ENCODE data around the gene MYOZ2.

The MYOZ2 gene

DNA sequence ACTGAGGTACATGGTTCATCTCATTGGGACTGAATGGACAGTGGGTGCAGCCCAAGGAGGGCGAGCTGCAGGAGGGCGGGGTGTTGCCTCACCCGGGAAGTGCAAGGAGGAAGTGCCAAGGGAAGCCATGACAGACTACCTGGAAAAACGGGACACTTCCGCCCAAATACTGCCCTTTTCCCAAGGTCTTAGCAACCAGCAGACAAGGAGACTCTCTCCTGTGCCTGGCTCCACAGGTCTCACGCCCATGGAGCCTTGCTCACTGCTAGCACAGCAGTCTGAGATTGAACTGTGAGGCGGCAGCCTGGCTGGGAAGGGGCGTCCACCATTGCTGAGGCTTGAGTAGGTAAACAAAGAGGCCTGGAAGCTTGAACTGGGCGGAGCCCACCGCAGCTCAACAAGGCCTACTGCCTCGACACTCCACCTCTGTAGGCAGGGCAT is 62.2 kb downstream of the MYOZ2 start:
- no peak overlapping the region for H3K4me2 ChIP-seq (ENCODE audit: low read length)
- no peaks in the 10 kb centered on the region for H3K27me3 ChIP-seq (ENCODE audit: low read depth, low read length)
- H3K4me1 ChIP-seq (ENCODE audit: low read length) = no peaks in the 10 kb centered on the region
- H2AFZ ChIP-seq (ENCODE audit: low read depth, low read length) = no peak overlapping the region
- H3K4me3 ChIP-seq (ENCODE audit: low read length) = no peak overlapping the region
- no peaks in the 10 kb centered on the region for H3K79me2 ChIP-seq (ENCODE audit: low read length)
- TF ChIP-seq, protein P1, sequence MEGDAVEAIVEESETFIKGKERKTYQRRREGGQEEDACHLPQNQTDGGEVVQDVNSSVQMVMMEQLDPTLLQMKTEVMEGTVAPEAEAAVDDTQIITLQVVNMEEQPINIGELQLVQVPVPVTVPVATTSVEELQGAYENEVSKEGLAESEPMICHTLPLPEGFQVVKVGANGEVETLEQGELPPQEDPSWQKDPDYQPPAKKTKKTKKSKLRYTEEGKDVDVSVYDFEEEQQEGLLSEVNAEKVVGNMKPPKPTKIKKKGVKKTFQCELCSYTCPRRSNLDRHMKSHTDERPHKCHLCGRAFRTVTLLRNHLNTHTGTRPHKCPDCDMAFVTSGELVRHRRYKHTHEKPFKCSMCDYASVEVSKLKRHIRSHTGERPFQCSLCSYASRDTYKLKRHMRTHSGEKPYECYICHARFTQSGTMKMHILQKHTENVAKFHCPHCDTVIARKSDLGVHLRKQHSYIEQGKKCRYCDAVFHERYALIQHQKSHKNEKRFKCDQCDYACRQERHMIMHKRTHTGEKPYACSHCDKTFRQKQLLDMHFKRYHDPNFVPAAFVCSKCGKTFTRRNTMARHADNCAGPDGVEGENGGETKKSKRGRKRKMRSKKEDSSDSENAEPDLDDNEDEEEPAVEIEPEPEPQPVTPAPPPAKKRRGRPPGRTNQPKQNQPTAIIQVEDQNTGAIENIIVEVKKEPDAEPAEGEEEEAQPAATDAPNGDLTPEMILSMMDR (IDR thresholded peaks at IDR 0.05; ENCODE audit: low read depth, low read length) = no peak
- H3K36me3 ChIP-seq (replicated peaks; ENCODE audit: low read depth, low read length) = no peaks in the 10 kb centered on the region
- no peaks in the 10 kb centered on the region for H3K9me3 ChIP-seq (ENCODE audit: insufficient read depth, low read length)
- no peak overlapping the region for H3K9ac ChIP-seq (ENCODE audit: low read length)
- H4K20me1 ChIP-seq (ENCODE audit: insufficient read depth, low read length) = no peaks in the 10 kb centered on the region
- no peak overlapping the region for H3K27ac ChIP-seq (ENCODE audit: low read length)

DNA sequence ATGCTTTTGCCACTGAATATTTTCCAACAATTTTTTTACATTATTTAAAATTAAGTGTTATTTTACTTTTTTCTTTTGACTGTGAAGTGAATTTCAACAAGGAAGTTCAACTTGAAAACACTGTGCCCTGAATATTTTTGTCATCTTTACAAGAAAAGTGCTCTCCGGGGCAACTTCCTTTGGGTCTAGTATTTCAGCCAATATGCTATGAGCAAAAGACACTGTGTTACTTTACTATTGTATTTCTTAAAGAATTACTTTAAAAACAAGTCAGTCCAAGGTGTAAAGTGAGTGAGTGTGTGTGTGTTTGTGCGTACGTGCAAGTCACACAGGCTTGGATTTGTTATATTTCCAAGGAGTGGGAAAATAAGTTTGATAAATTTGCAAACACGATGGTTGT is 69.3 kb downstream of the MYOZ2 start:
- Histone ChIP-seq H2AFZ (ENCODE audit: low read depth, low read length) (no peak overlapping the region), H3K4me2 (ENCODE audit: low read length) (no peak overlapping the region), H3K27ac (ENCODE audit: low read length) (no peak overlapping the region), H3K4me3 (ENCODE audit: low read length) (no peak overlapping the region), H3K27me3 (ENCODE audit: low read depth, low read length) (no peaks in the 10 kb centered on the region), H3K9ac (ENCODE audit: low read length) (no peak overlapping the region), H3K79me2 (ENCODE audit: low read length) (no peaks in the 10 kb centered on the region), H3K9me3 (ENCODE audit: insufficient read depth, low read length) (no peaks in the 10 kb centered on the region), H3K36me3 (replicated peaks; ENCODE audit: low read depth, low read length) (no peaks in the 10 kb centered on the region), H4K20me1 (ENCODE audit: insufficient read depth, low read length) (no peaks in the 10 kb centered on the region), H3K4me1 (ENCODE audit: low read length) (peaks cover 8% of the 10 kb centered on the region)
- TF ChIP-seq EZH2phosphoT487 (IDR thresholded peaks at IDR 0.05; ENCODE audit: low read depth) = no peak
- TF ChIP-seq, protein P1 (IDR thresholded peaks at IDR 0.05; ENCODE audit: low read depth, low read length) = no peak

DNA sequence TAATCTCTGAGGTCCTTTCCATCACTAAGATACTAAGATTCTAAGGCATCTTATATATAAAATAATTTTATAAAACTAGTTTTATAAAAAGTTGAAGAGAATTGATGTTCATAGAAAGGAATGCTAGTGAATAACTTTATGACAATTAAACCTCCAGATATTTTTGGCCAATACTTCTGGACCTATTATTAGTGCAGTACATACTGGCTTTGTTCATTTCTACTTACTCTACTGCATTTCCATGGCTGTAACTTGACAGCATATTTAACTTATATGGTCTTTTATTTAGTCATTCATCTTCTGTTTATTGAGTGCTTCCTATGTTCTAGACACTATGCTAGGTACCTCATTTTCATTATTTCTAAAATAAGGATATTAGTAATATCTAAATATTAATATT is 70.1 kb downstream of the MYOZ2 start:
- H3K79me2 ChIP-seq (ENCODE audit: low read length) = no peaks in the 10 kb centered on the region
- no peak overlapping the region for H3K4me3 ChIP-seq (ENCODE audit: low read length)
- H3K36me3 ChIP-seq (replicated peaks; ENCODE audit: low read depth, low read length) = no peaks in the 10 kb centered on the region
- H3K4me2 ChIP-seq (ENCODE audit: low read length) = no peak overlapping the region
- H3K9me3 ChIP-seq (ENCODE audit: insufficient read depth, low read length) = no peaks in the 10 kb centered on the region
- H3K4me1 ChIP-seq (ENCODE audit: low read length) = peaks cover 10% of the 10 kb centered on the region
- H3K27ac ChIP-seq (ENCODE audit: low read length) = no peak overlapping the region
- H2AFZ ChIP-seq (ENCODE audit: low read depth, low read length) = no peak overlapping the region
- no peak overlapping the region for H3K9ac ChIP-seq (ENCODE audit: low read length)
- H3K27me3 ChIP-seq (ENCODE audit: low read depth, low read length) = no peaks in the 10 kb centered on the region
- H4K20me1 ChIP-seq (ENCODE audit: insufficient read depth, low read length) = no peaks in the 10 kb centered on the region
- TF ChIP-seq, protein P1 (IDR thresholded peaks at IDR 0.05; ENCODE audit: low read depth, low read length) = no peak
- TF ChIP-seq EZH2phosphoT487 (IDR thresholded peaks at IDR 0.05; ENCODE audit: low read depth) = no peak

DNA sequence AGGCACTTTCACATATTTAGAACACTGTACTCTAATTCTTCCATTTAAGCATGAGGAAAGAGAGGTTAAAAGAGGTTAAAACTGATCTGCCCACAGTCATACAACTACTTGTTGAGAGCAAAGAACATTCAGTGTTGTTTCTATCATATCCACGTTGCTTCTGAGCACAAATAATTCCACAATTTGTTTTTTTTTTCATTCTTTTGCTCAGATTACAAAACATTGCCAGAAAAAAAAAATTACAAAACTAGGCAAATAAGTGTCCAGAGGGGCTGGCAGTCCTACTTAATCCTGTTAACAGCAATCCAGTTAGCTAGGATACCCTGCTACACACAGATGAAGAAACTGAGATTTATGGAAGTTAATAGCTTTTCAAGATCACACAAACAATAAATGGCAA is 70.5 kb downstream of the MYOZ2 start:
- no peak overlapping the region for H3K4me3 ChIP-seq (ENCODE audit: low read length)
- H3K27me3 ChIP-seq (ENCODE audit: low read depth, low read length) = peaks cover 4% of the 10 kb centered on the region; the same call in 1 of the 2 replicates
- no peak for TF ChIP-seq EZH2phosphoT487 (IDR thresholded peaks at IDR 0.05; ENCODE audit: low read depth)
- TF ChIP-seq, protein P1 (IDR thresholded peaks at IDR 0.05; ENCODE audit: low read depth, low read length) = no peak
- no peak overlapping the region for H3K9ac ChIP-seq (ENCODE audit: low read length)
- H4K20me1 ChIP-seq (ENCODE audit: insufficient read depth, low read length) = no peaks in the 10 kb centered on the region
- H3K36me3 ChIP-seq (replicated peaks; ENCODE audit: low read depth, low read length) = no peaks in the 10 kb centered on the region
- peaks cover 15% of the 10 kb centered on the region for H3K4me1 ChIP-seq (ENCODE audit: low read length)
- no peaks in the 10 kb centered on the region for H3K9me3 ChIP-seq (ENCODE audit: insufficient read depth, low read length)
- H3K79me2 ChIP-seq (ENCODE audit: low read length) = no peaks in the 10 kb centered on the region
- no peak overlapping the region for H2AFZ ChIP-seq (ENCODE audit: low read depth, low read length)
- no peak overlapping the region for H3K4me2 ChIP-seq (ENCODE audit: low read length)
- no peak overlapping the region for H3K27ac ChIP-seq (ENCODE audit: low read length)

Measured in OCI-LY3 (cell line).